ENCODE data around the gene CYP2J2.

- TF ChIP-seq CTCF (conservative IDR thresholded peaks at IDR 0.05; ENCODE audit: low read length) (no peak), EZH2phosphoT487 (IDR thresholded peaks at IDR 0.05; ENCODE audit: borderline replicate concordance, low read depth, low read length) (no peak)
Observed at GRCh38 chr1:59917026-59917784, 9.4 kb downstream of the CYP2J2 start.

All from OCI-LY7 (cell line).